Measurements from ENCODE around the gene NABP2. TPM values are rescaled to one million over a fixed set of nuclear protein-coding genes. Genes with fewer than 3 reads are reported as not detected.
A peak's percentile ranks its signal among the peaks of the same experiment; 100 is the strongest.
"Not testable (repeated sequence)": the region's sequence is repeated elsewhere in the genome, so short reads cannot be mapped to it uniquely, and the experiment has no call there.

NABP2 gene
- total and polyA plus RNA-seq, 2 donors (not counting 1 experiment from before 2014, with no cell fraction given): 14.9 to 16.1 TPM

DNA sequence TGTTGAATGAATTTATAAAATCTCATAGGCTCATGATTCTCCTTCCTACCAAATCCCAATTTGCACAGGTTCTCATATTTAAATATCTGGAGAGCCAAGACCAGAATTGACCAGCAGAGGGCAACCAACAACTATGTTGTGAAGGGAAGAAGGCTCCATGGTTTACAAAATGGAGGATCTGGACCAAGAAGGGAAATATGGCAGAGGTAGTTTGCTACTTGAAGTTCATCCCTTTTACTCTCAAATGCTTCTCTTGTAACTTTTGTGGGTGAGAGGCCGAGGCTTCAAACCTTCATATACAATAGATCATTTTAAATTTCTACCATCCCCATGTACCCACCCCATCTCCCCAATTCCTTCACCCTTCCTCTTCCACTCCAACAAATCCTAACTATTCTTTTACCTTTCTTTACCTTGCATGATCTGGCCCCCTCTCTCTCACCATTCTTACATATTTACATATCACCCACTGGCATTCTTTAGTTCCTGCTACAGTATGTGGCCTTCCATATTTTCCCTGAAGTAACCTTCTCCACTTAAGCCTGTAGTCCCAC, 31.0 kb upstream of the NABP2 start:
- Histone ChIP-seq H3K9me3 (ENCODE audit: control extremely low read depth in 1 of 3, control insufficient read depth in 2 of 3, insufficient read depth in 1 of 3, low read length in 2 of 3) (no peaks in the 10 kb centered on the region), H3K4me1 (ENCODE audit: control insufficient read depth in 2 of 2, insufficient read depth in 2 of 2, low read length in 2 of 2) (peaks cover 10 to 23% of the 10 kb centered on the region in 2 donors), H3K36me3 (replicated peaks in 1 of 2; ENCODE audit: control extremely low read depth in 1 of 2, control insufficient read depth in 1 of 2, extremely low read depth in 1 of 2, insufficient read depth in 2 of 2, low read length in 1 of 2) (no peaks in the 10 kb centered on the region), H3K4me3 (ENCODE audit: control extremely low read depth in 1 of 5, extremely low read depth in 1 of 5, insufficient read depth in 1 of 5, low read depth in 2 of 5, low read length in 4 of 5) (no peak overlapping the region), H3K27me3 (replicated peaks in 1 of 4; ENCODE audit: control extremely low read depth in 1 of 4, control insufficient read depth in 3 of 4, insufficient read depth in 4 of 4, low read length in 3 of 4) (no peaks in the 10 kb centered on the region), H3K4me2 (replicated peaks; ENCODE audit: low read depth, low read length, poor library complexity, severe bottlenecking) (peak overlapping the region; percentile 24), H3K27ac (ENCODE audit: low read length in 2 of 2) (no peak overlapping the region), H2AFZ (ENCODE audit: insufficient read depth, low read depth, low read length, poor library complexity, severe bottlenecking) (peak overlapping the region; percentile 81), H3K79me2 (ENCODE audit: control insufficient read depth, insufficient read depth, low read length) (peaks cover 11% of the 10 kb centered on the region), H4K20me1 (ENCODE audit: control insufficient read depth, insufficient read depth, low read length, poor library complexity, severe bottlenecking) (no peaks in the 10 kb centered on the region), H3K9ac (ENCODE audit: low read length) (no peak overlapping the region)
- peaks cover 34% of the 10 kb centered on the region for H3K4me1 Mint-ChIP-seq
- ChIA-PET POLR2A (interaction anchor here (0.8 to 1.2 kb wide), 2 partner anchors 15 to 29 kb away, joined by 3 to 6 read pairs; partner anchors contain the start of gene RNF41), CTCF (interaction anchor here (0.9 to 6.7 kb wide), 14 partner anchors 8 to 454 kb away, joined by 3 to 247 read pairs (median 10); partner anchors contain the start of genes ANKRD52, ESYT1, NABP2 and RNF41)
- TF ChIP-seq CTCF (IDR thresholded peaks at IDR 0.05) (peak; percentile 87), EZH2 (IDR thresholded peaks at IDR 0.05; ENCODE audit: borderline replicate concordance, insufficient read depth, low read depth, low read length, poor library complexity, severe bottlenecking) (no peak)
- H3K9me3 Mint-ChIP-seq (ENCODE audit: insufficient read depth): no peaks in the 10 kb centered on the region
- intact Hi-C loops (cut with micrococcal nuclease): loop anchor here (1.0 to 5.0 kb wide), 9 partner anchors 16 to 308 kb away; partner anchors contain the start of genes ANKRD52, CNPY2, COQ10A and NABP2
- DNase-seq (peak; percentile 86), ATAC-seq (ENCODE audit: low read depth) (no peak)
- peak overlapping the region; percentile 50 for H3K27ac Mint-ChIP-seq
- no peaks in the 10 kb centered on the region for H3K27me3 Mint-ChIP-seq
- WGBS (ENCODE audit: insufficient coverage): 71% methylated on average over 1 of the region's 1 CpG
- H3K4me3 Mint-ChIP-seq: peak overlapping the region; percentile 27

- H2AFZ ChIP-seq (ENCODE audit: insufficient read depth, low read depth, low read length, poor library complexity, severe bottlenecking); POLR2A ChIA-PET; H4K20me1 ChIP-seq (ENCODE audit: control insufficient read depth, insufficient read depth, low read length, poor library complexity, severe bottlenecking); H3K9me3 Mint-ChIP-seq (ENCODE audit: insufficient read depth); H3K9ac ChIP-seq (ENCODE audit: low read length); H3K9me3 ChIP-seq (ENCODE audit: control extremely low read depth in 1 of 3, control insufficient read depth in 2 of 3, insufficient read depth in 1 of 3, low read length in 2 of 3); H3K27me3 Mint-ChIP-seq; H3K27ac ChIP-seq (ENCODE audit: low read length in 2 of 2); intact Hi-C loops (cut with micrococcal nuclease); ATAC-seq (ENCODE audit: low read depth); H3K36me3 ChIP-seq (replicated peaks in 1 of 2; ENCODE audit: control extremely low read depth in 1 of 2, control insufficient read depth in 1 of 2, extremely low read depth in 1 of 2, insufficient read depth in 2 of 2, low read length in 1 of 2); H3K27me3 ChIP-seq (replicated peaks in 1 of 4; ENCODE audit: control extremely low read depth in 1 of 4, control insufficient read depth in 3 of 4, insufficient read depth in 4 of 4, low read length in 3 of 4); H3K4me3 Mint-ChIP-seq; DNase-seq; H3K4me2 ChIP-seq (replicated peaks; ENCODE audit: low read depth, low read length, poor library complexity, severe bottlenecking); H3K27ac Mint-ChIP-seq; H3K79me2 ChIP-seq (ENCODE audit: control insufficient read depth, insufficient read depth, low read length); H3K4me1 ChIP-seq (ENCODE audit: control insufficient read depth in 2 of 2, insufficient read depth in 2 of 2, low read length in 2 of 2); H3K4me3 ChIP-seq (ENCODE audit: control extremely low read depth in 1 of 5, extremely low read depth in 1 of 5, insufficient read depth in 1 of 5, low read depth in 2 of 5, low read length in 4 of 5): not testable (repeated sequence)
- CTCF ChIA-PET: interaction anchor here (1.2 to 2.3 kb wide), 4 partner anchors 9 to 267 kb away, joined by 4 to 6 read pairs (median 5); partner anchors contain the start of gene RNF41
- 100% methylated on average over 4 of the region's 11 CpGs for WGBS (ENCODE audit: insufficient coverage)
- peaks cover 11% of the 10 kb centered on the region for H3K4me1 Mint-ChIP-seq
Observed at GRCh38 chr12:56196818-56197550, 27.2 kb upstream of the NABP2 start.

Measured in B cell (primary cell).